Right hindlimb (tissue), 1 donor: Measurements from ENCODE around the gene APAF1.
"Not testable (repeated sequence)": the region's sequence is repeated elsewhere in the genome, so short reads cannot be mapped to it uniquely, and the experiment has no call there.

Experiments
- DNase-seq: peaks from one replicate; pipeline ENCODE4 v3.0.0-alpha.2; 2018

Gene APAF1

DNA sequence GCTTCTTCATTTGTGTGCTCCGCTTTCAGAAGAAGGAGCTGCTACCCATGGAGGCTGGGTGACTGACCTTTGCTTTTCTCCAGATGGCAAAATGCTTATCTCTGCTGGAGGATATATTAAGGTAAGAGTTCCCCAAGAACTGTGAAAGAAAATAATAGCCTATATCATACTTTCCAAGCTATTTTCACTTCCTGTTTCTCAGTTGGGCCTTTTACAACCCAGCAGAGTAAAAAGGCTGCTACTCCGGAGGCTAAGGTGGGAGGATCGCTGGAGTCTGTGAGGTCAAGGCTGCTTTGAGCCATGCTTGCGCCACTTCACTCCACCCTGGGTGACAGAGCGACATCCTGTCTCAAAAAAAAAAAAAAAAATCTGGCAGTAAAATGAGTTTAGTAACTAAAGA, 82.1 kb downstream of the APAF1 start:
- no peak for DNase-seq

GRCh38 chr12:98730412-98730811, 85.3 kb downstream of the APAF1 start:
- no peak for DNase-seq

DNA sequence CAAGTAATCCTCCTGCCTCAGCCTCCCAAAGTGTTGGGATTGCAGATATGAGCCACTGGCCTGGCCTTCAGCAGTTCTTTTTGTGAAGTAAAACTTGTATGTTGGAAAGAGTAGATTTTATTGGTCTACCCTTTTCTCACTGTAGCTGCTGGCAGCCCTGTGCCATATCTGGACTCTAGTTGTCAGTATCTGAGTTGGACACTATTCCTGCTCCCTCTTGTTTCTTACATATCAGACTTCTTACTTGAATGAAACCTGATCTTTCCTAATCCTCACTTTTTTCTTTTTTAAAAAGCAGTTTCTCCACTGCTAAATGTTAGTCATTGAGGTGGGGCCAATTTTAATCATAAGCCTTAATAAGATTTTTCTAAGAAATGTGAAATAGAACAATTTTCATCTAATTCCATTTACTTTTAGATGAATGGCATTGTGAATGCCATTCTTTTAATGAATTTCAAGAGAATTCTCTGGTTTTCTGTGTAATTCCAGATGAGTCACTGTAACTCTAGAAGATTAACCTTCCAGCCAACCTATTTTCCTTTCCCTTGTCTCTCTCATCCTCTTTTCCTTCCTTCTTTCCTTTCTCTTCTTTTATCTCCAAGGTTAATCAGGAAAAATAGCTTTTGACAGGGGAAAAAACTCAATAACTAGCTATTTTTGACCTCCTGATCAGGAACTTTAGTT, 88.7 kb downstream of the APAF1 start:
- no peak for DNase-seq

DNA sequence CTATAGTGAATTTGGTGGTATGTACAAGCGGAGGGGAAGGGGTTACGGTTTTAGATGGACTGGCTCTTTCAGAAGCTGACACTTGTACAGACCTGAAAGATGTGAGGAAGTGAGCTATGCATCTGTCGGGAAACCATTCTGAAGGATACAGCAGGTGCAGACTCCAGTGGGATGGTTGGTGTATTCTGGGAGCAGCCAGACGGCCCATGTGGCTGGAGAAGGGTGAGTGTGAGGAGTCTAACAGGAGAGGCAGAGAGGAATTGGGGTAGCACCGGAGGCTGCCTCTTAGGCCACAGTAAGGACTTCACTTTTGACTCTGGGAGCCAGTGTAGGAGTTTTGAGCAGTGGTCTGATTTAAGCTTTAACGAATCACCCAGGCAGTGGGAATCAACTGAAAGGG, 90.7 kb downstream of the APAF1 start:
- DNase-seq = no peak

DNA sequence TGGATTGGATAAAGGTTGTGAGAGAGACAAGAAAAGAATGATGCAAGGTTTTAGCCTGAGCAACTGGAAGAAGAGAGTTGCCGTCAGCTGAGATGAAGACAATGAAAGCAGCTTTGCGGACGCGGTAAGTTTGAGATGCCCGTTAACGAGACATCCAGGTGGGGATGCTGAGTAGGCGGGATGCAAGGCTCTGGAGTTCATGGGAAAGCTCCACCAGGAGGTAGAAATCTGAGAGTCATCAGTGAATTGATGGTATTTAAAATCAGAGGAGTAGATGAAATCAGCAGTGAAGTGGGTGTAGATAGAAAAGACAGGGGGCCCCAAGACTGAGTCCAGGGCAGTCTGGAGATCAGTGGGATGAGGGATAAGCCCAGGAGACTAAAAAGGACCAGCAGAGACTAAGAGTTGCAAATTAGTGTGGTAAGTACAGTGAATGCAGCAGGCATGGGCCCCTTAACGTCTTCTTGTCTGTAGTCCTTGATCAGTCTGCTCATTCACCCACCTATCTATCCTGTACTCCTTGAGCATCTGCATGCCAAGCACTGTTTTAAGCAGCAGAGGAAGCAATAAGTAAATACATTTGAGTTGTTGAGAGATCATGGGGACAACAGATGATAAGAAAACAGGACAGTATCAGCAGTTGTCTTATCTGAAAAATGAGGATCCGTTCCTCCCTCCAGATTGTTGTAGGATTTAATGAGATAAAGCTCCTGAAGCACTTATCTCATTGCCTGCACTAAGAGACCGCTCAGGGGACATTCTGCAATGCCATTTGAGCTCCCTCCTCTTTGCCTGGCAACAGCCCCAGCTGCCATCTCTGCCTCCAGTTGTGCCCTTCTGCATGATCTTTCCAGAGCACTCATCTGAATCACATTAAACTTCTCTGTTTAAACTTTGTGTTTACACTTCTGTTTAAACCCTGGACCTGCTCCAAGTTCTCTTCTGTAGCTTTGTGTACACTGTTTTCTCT, 91.5 kb downstream of the APAF1 start:
- DNase-seq = no peak

GRCh38 chr12:98737322-98737712, 92.2 kb downstream of the APAF1 start:
- no peak for DNase-seq

DNA sequence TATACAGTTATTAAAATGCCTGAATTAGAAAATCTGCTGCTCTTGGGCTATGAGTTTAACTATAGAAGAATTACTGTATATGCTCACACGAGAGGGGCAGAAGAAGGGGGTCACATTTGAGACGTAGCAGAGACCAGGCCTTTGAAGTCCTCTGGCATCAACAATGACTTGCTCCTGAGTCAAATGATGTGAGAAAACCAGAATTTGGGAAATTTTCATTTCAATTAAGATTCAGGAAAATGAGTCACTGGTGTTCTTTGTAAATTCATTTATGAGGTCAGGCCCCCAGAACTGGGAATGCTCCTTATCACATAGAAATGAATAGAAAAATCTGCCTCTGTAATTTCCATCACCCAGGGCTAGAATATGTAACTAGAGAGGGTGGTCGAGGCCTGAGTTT, 92.9 kb downstream of the APAF1 start:
- DNase-seq = no peak

DNA sequence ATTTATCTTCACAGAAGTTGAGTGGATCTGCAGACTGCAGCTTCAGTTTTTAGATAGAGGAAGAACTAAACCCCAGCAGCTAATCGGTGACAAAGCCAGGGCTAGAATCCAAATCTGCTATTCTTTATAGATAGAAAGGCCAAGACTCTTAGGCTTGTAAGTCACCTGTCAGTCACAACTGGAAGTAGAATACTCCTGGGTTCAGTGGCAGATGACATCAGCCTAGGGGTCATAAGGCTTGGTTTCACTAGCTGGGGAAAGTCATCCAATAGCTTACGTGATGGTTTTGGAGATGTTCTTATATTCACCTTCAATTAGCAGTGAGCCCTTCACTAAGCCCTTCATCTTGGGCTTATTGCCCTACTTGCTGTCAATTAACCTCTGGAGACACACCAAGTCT, 93.4 kb downstream of the APAF1 start:
- no peak for DNase-seq

- no peak for DNase-seq
Observed at GRCh38 chr12:98740751-98741150, 95.7 kb downstream of the APAF1 start.

DNA sequence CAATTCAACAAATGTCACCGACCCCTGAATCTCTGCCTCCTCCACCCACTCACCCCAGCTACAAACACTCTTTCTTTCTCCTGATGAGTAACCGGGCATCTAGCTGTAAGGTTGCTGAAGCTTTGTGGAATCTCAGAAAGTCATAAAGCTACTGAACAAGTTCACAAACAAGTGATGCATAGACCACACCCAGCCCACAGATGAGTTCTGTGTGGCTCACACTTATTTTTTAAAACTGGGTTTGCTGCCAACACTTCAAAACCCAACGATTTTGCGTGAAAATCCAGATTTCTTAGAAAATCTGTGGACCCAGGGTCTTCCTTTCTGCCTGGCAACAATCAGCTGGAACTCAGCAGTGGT, 96.1 kb downstream of the APAF1 start:
- no peak for DNase-seq

DNA sequence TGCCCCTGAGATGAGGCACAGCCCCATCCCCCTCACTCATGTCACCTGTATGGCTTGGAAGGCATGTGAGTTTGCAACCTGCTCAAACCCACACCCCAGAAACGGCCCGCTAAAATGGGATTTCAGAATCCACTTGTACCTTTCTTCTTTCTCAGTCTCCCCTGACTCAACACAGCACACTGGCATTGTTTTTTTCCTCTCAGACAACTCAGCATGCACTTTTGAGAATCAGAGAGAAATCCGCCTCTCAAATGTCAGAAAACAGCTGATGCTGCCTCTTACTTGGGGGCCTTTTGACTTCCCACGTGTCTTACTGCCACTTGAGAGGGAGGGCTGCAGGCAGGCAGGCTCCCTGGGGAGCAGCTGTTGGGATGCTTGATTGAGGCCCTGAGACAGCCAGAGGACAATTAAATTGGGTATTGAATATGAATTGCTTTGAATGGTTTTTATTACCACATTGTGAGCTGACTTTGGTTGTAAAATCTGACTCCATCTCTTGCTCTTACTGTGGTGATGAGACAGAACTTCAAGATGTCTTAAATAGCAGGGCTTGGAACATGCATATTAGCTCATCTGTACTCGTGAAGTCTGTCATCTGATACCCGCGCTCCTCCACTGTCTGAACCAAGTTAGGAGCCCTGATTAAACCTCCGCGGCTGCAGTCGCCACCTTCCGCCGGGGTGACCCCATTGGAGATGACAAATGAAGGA, 96.6 kb downstream of the APAF1 start:
- DNase-seq = no peak

- no peak for DNase-seq
Observed at GRCh38 chr12:98743362-98743953, 98.4 kb downstream of the APAF1 start.

DNA sequence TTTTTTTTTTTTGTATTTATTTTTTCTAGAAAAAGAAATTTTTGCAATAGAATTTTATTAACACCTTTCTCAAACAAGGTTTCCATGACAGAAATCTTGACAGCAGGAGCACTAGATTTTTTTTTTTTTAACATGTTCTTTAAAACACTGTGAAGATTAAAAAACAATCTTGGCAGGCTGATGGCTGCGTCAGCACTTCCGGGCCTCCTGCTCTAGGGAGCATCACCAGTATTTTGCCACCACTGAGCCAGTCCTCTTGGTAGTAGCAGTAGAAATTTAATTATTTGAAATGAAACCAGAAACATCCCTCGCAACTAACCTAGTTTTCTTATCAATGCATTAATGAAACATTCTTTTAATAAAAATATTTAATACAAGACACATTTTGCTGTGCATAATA, 99.6 kb downstream of the APAF1 start:
- DNase-seq = no peak

DNA sequence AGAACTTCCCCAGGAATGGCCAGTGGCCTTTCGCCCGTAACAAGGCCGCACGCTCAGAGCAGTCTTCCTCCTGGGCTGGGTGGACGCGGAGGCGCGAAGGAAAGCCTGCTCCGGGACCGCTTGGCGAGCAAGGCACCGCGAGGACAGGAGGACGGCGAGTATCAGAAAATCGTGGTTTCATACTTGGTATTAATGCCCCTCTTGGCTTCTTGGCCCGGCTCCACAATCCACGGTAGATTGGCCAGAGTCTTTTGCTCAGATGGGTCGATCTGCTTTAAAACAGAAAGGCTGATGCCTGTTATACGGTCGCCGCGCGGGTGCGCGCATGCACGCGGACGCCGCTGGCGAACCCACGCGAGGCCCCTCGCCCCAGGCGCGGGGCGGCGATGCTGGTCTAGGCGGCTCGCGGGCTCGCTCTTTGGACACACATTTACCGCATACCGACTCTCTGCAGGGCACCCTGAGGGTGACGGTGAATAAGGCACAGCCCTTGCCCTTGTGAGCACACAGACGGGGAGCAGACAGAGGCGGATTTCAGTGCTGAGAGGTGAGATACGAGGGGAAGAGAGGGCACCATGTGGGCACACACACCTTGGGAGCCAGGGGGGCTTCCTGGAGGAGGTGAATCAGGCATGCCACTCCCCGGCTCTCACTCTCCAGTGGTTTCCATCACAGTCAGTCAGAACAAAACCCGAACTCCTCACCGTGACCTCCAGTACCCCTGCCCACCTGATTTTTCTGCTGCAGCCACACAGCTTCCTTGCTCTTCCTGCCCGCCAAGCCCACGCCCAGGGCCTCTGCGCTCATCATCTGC, 100.7 kb downstream of the APAF1 start:
- DNase-seq = peak; percentile 61

DNA sequence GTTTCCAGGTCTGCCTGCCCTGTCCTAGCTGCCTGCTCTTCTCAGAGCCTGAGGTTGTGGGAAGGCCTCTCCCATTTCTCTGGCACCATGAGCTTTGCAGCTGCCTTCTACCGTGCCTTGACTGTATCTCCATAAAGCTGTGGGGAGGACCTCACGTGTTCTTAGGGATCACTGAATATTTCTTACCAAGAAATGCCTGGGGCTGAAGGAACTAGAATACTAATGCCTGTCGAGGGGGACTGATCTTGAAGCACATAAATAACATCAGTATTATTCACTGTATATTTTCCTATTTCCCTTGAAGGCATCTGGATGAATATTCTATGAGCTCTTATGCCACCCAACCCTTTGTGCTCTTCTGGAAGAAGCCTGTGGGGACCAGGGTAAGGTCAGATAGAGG, 103.4 kb downstream of the APAF1 start:
- DNase-seq = no peak

- DNase-seq = no peak
Observed at GRCh38 chr12:98750511-98750910, 105.4 kb downstream of the APAF1 start.

GRCh38 chr12:98751580-98752115, 106.6 kb downstream of the APAF1 start:
- no peak for DNase-seq

DNA sequence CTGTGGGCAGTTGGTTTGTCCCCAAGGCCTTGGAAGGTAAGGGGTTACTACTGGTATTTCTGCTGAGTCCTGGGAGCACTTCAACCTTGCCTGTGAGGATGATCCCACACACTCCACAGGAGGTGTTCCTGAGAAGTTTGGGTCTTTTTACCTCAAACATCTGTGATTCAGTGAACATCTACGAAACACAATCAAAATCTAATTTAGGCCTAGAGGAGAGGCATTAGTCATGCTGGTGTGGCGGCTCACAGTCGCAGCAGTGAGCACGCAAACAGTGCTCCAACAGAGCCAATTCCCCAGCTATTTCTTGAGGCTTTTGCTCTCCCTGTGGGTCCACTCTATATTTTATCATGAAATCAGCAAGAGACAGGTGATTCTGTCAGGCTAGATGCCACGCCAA, 107.6 kb downstream of the APAF1 start:
- no peak for DNase-seq

DNA sequence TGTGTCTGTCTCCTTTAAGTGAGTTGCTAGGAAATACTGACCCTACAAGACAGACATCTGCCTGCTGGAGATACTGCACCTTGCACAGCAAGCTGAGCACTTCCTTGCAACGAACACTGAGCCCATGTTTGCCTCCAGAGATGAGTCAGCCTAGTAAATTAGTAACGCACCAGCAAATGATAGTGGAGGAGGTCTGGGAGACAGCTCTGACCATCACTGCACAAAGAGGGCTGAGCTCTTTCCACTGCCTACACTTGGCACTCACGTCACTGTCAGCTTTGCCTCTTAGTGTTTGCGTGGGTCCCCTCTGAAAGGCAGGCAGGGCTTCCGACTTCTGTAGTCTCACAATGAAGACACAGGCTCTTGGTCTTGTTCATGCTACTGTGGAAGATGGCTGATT, 109.0 kb downstream of the APAF1 start:
- DNase-seq = no peak

DNA sequence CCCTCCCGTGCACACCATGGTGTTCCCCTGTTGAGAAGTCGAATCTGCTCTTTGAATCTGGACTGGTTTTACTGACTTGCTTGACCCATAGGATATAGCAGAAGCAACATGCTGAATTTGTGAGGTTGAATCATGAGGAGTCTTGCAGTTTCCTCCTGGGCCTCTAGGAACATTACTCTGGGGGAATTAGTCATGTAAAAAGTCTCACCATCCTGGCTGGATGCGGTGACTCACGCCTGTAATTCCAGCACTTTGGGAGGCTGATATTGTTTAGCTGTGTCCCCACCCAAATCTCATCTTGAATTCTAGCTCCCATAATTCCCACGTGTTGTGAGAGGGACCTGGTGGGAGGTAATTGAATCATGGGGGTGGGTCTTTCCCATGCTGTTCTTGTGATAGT, 110.8 kb downstream of the APAF1 start:
- DNase-seq = not testable (repeated sequence)

GRCh38 chr12:98757455-98757854, 112.4 kb downstream of the APAF1 start:
- no peak for DNase-seq

GRCh38 chr12:98758331-98758730, 113.2 kb downstream of the APAF1 start:
- peak; percentile 35 for DNase-seq
